Measurements from ENCODE around the gene RPS6KL1.
A peak's percentile ranks its signal among the peaks of the same experiment; 100 is the strongest.

Gene RPS6KL1

DNA sequence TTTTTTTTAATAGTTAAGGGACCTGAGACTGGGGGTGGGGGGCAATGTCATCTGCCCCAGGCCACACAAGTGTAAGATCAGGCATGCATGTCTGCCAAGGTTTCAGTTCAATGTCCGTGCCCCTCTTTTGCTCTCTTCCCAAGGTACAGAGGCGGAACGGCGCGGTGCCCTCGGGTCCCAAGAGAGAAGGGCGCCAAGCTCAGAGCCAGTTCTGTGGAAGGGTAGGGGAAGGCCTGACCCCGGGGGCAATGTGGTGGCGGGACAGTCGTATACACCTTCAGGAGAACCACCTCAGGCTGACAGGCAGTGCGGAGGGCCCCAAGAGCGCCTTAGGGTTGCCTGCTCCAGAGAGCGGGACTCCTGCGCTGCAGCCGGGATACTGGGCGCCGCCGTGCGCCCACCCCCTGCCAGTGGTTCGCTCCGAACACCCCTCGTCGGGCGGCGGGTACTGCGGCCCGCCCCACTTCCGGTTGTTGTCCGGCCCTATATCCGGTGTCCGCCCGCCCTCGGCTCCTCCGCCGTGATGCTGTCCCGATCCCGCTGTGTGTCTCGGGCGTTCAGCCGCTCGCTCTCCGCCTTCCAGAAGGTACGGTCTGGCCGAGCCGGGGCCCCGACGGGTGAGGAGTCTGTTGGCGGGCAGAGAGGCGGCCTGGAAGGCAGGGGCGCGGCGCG is 41.5 kb downstream of the RPS6KL1 start, which contains the start of gene DLST:
Gene DLST, plus strand, starts transcription at position 486 of the 672 bp plus-strand sequence. Its CDS starts 38 bp downstream, at position 524.
- peak; percentile 75 for DNase-seq

DNA sequence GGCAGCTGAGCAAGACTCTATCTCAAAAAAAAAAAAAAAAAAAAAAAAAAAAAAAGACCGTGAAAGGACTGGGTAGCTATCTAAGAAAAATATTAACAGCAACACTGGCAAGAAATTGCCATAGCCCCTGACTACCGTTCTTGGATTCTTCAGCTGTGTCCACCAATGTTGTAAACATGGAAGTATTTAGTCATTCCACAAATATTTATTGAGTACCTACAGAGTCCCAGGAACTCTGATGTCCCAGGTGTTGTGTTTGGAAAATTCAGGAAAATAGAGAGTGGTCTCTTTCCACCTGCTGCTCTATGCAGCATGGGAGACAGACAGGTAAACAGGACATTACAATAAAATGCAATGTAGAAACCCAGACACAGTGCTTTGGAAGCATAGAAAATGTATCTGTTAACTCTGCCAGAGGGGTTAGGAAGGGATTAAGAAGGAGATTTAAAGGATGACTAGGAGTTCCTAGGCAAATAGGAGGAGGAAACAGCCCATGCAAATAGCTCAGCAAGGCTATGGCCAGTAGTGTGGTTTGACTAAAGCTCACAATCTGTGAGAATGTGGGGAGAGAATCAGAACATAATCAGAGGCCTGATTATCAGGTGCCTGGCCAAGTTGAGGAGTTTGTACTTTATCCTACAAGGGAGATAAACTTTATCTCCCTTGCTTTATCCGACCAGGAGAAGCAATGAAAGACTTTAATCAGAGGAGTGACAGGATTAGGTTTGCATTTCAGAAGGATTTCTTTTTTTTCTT is 43.5 kb downstream of the RPS6KL1 start:
- DNase-seq, result no peak

DNA sequence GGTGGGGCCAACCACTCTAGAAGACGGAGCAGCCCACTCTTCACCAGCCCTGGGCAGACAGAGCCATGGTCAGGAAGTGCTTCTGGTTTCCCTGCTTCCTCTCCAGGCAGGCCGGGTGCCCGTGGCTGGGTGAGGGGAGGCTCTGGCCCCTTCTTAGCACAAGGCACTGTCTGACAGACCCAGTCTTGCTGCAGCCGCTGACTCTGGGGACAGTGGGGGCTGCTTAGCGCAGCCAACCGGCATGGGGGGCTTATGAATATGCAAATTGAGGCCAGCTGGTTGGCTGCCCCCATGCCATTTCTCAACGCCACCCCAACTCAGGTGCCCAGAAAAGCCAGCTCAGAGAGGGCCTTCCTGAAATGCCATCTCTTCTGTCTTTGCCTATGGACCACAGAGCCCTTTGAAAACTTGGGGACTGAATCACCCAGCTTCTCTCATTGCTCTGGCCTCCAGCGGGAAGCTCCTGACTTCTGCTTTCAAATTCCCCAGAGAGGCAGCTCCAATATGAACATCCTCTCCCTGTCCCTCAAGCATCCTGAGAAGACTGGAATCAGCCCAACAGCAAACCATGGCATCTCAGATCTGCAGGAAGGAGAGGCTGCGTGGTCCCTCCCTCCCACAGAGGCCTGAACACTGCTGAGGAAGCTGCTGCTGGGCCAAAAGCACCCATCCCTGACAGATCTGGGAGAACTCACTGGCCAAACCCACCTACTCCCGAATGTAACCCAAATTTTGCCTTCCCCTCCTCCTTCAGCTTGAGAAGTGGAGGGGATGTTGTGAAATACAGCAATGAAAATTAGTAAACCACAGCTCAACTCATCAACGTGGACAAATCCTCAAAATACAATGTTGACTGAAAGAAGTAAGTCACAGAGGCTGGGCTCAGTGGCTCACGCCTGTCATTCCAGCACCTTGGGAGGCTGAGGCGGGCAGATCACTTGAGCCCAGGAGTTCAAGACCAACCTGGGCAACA is 46.8 kb downstream of the RPS6KL1 start, which contains the start of gene PROX2:
Gene PROX2, minus strand, starts transcription at position 205 of the 973 bp plus-strand sequence. CDS start 12,311 bp downstream, outside the sequence.
- DNase-seq, result peak; percentile 18

DNA sequence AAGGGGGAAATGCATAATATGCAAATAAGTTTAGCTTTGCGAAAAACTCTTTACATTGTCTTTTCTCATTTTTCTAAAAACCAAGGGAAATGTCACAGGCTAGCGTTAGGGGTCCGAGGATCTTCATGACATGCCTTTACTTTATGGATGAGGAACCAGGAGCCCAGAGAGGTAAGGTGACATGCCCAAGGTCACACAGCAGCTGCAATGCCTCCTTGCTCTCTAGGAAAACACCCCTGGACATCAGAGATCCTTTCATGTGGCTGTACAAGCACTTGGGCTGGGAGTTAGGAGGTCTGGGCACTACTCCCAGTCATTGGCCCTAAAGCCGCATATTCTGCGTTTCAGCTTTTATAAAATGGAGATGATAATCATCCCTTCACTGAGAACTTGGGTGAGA is 47.9 kb downstream of the RPS6KL1 start:
- no peak for DNase-seq

DNA sequence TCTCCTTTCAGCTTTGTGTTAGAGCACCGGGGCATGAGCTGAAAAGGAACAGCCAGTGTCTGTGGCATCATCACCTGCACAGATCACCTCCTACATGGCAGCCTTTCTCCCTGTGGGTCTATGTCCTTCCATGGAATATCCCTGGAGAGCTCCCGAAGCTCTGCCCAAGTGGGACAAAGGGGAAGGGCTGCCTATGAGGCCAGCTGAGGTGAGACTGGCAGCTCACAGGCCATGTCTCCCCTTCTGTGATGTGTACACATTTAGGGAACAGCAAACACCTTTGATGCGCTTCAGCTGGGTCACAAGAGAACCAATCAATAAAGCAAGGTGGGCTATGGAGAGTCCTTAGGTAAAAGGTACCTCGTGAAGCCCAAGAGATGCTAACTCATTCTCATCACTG is 51.2 kb downstream of the RPS6KL1 start:
- no peak for DNase-seq

DNA sequence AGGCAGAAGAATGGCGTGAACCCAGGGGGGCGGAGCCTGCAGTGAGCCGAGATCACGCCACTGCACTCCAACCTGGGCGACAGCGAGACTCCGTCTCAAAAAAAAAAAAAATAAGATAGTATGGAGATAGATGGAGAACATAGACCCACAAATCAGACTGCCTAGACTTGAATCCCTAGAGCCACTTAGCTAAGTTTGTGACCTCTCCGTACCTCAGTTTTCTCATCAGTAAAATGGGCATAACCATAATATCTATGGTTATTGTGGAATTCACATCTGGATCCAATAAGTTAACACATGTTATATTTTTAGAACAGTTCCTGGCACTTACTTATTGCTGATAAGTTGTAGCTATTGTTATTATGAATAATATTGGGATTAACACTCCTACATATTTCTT is 54.3 kb downstream of the RPS6KL1 start:
- no peak for DNase-seq

DNA sequence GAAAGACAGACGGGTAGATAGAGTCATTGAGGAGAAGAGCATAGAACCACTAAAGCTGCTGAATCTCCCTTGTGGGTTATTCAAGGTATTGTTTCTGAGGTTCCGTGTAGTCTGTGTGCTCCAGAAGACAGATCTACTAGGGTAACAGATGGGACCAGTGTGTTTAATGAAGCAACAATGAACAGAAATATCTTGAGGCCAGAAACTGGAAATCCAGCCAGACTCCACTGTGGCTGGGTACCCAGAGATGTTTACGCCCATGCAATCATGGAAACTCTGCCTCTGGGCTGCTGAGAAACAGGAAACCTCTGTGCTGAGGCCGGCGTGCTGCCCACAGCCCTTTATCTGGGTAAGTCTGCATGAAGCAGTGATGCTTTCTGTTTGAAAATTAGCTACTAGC is 55.4 kb downstream of the RPS6KL1 start:
- DNase-seq, result peak; percentile 9

DNA sequence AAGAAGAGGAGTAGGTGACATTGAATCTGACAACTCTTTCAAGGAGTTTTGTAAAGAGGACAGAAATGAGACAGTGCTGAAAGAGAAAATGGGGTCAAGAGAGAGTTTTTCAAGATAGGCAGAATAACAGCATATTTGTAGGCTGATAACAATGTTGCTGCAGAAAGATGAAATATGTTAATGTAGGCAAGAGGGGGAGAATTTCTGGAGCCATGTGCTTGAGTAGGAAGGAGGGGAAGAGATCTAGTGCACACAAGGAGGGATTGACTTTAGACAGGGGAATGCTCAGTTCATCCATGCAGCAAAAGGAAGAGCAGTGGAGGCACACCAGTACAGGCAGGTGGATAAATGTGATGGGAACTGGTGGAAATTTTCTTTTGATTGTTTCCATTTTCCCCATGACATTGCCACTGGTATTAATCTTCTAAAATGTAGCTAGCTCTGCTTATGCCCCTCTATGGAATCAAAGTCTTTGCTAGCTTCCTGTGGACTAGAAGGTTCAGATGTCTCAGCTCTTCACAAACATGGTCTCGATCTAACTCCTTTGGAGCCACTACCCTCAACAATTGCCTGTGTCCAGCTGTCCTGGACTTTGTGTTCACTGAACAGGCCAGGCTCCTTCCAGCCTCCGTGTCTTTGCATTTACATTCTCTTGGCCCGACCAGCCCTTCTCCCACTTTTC is 56.2 kb downstream of the RPS6KL1 start:
- DNase-seq, result no peak

DNA sequence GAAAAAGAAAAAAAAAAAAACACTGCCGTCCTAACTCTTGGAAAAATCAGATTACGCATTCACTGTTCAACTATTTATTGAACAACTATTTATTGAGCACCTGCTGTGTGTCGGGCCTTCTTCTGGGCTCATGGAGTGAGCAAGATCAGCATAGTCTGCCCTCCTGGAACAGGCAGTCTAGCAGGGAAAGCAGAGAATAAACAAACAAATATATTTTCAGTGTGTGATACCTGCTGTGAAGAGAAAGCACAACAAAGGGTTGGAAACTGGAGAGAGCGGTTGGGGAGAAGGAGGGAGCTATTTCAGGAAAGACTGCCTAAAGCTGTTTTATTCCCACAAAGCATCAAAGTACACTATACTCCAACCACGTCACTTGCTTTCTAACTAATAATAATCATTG is 57.9 kb downstream of the RPS6KL1 start:
- no peak for DNase-seq

DNA sequence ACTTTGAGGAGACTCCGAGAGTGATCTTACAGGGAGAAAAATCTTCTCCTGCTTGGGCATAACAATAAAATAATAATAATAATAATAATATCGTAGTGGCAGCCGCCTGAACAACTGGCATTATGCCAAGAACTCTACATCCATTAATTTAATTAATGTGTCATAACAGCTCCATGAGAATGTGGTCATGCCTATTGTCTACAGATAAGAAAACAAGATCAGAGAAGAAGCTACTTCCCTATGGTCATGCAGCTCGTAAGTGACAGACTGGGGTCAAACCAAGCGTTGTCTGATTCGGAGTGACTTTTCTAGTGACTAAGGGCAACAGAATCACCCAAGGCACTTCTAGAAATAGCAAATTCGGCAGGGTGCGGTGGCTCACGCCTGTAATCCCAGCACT is 58.9 kb downstream of the RPS6KL1 start:
- no peak for DNase-seq

DNA sequence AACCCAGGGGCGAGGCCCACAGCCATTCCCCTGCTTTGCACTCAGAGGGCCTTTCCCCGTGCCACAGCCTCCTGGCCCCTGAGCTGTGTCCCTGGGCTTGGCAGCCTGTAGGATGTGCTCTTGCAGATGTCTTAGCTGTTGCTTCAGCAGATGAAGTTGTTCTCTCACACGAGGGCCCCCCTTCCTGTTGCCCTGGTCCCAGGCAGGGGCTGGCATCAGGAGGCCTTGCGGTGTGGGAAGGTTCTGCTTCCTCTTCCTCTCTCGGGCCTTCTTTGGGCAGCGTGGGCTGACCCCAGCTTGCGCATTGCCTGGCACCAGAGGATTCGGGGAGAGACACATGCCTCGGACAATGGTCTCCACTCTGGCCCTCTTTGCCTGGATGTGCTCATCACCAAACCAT is 59.8 kb downstream of the RPS6KL1 start:
- DNase-seq, result no peak

DNA sequence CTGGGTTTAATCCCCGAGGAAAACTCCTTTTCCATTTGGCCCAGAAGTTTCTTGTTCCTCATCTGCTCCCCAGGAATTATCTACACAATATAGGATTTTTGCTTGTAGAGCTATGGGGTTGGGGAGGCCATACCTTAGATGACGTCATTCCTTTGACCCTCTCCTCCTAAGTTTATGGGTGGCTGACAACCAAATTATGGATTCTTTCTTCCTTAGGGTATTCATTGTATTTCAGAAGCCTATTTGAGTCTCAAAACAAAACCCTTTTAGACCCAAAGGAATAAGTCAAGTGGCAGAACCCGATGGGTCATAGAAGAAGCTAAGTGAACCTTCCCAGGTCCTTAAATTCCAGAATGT is 61.3 kb downstream of the RPS6KL1 start:
- DNase-seq, result no peak

DNA sequence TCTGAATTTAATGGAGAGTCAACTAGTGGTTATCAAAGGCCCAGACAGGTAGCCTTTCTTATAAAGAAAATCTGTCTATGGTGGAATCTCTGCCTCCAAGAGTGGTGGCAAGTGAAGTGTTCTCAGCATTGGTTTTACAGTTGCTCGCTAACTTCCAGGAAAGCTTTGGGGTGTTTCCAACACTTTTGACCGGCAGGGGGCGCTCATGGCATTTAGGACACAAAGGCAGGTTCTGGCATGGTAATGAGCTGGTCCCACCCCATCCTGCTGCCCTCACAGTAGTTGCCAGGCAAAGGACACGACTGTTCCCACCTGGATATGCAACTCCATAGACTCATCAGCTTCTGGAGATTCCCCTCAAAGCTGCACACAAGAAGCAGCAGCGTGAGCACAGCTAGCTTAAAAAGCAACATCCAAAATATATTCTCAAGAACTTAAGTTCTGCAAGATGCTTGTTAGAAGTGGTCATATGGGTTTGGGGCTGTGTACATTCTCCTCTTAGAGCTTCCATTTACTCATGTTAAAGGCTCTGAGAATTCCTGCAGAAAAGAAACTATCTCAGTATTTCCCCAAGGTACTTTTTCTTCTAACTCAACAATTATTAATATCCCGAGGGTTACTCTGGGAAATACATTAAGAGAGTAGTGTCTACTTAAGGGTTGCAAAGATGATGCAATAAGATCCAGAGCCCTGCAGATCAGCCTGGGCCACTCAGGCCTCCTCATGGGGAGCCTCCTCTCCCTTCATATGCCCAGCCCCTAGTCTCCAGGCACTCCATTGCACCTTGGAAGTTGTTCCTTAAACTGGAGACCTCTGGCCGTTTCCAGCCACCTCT is 61.9 kb downstream of the RPS6KL1 start:
- DNase-seq, result no peak

DNA sequence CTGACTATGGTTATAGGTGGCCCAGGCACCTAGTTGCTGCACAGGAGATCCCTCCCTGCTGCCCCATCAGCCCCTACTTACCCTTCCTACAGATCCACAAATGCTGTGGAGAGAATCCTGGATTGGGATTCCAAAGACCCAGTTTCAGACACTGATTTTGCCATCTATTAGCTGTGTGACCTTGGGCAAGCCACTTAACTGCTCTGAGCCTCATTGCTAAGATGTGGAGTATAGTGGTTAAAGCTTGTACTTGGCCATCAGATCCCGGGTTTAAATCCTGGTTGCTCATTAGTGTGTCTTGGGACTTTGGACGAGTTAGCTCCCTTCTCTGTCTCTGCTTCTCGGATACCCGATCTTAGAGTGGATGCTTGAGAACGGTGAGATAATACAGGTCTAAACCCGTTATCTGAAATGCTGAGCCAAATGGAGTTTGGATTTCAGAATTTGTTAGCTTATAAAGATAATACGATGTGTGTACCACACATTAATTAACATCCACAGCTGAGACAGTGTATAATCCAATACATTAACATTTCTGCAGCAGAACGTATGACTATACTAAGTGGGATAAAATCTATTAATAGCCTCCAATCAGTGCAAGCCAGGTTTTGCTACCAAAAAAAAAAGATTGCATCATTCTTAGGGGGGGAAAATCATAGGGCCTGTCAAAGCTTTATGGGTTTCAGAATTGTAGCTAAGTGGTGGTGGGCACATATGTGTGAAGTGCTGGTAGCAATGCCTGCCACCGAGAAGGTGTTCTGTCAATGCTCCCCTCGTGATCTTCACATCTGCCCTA is 63.1 kb downstream of the RPS6KL1 start:
- DNase-seq, result no peak

DNA sequence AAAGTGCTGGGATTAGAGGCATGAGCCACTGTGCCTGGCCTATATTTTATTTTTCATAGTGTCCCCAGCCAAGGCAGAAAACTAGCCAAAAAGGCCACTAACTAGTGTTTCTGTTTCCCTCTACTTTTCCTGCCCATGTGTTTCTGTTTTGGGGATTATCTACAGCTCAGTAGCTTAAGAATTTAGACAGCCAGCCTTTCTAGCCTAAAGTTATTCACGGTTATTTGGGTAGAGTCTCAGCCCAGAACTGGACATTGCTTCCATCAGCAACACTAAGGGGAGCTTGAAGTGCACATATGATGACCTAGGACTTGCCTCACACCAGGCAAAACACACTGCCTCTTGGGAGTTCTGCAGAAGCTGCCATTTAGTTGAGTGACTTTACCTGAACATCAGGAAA is 65.0 kb downstream of the RPS6KL1 start:
- DNase-seq, result no peak

DNA sequence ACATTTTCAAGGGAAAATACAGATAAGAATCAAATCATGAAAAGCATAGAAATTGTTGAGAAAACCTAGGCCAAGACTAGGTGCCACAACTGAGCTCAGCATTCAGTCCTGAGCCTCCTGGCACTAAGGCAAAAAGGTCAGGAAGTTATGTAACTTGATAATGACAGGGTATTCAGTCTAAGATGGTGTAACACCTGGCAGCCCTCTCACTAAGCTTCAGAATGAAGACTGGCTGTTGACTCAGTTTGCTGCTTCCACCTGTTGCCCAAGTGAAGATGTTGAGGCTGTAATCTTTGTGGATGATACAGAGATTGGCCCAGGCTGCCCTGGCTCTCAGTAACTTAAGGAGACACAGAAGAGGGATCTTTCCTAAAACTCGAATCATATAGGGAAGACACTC is 66.7 kb downstream of the RPS6KL1 start:
- DNase-seq, result no peak

DNA sequence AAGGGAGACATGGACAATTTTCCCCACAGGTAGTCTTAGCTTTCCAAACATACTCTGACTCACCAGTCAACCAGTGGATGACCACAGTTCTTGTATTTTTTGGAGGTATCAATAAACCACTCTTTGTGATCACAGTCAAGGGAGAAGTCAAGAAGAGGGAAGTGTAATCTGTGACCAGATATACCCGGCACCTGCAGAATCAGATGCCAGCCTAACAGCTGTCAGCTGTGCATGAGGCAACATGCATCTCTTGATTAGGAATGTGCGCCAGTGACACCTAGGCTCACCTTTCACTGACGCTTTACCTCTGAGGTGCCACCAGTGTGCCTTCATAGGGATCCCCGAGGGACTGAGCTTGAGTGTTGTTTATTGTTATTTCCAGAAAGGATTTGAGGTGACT is 67.1 kb downstream of the RPS6KL1 start:
- no peak for DNase-seq

DNA sequence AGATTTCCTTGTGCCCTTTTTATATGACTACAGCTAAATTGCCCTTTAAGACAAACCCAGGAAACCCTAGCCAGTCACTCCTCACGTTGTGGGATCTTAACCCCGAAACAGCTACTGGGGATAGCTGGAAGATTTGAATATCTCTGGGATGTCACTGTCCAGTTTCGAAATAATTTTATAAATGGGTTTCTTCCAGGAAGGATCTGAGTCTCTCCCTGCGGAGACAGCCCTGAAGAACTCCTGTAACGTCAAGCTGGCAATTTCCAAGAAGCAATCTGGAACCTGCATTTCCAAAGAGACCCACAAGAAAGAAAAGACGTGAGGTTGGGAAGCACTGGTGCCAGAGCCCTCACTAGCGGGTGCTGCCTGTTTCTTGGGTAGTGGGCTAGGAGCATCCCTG is 68.0 kb downstream of the RPS6KL1 start:
- DNase-seq, result no peak
